NCI-H128 (cell line): Measurements from ENCODE around the gene SLC4A1.

Source experiments
- DNase-seq: peaks from one replicate; lab custom pipeline; 2025; ENCODE audit not compliant: unreplicated experiment; lab: John Stamatoyannopoulos, UW

Gene SLC4A1

DNA sequence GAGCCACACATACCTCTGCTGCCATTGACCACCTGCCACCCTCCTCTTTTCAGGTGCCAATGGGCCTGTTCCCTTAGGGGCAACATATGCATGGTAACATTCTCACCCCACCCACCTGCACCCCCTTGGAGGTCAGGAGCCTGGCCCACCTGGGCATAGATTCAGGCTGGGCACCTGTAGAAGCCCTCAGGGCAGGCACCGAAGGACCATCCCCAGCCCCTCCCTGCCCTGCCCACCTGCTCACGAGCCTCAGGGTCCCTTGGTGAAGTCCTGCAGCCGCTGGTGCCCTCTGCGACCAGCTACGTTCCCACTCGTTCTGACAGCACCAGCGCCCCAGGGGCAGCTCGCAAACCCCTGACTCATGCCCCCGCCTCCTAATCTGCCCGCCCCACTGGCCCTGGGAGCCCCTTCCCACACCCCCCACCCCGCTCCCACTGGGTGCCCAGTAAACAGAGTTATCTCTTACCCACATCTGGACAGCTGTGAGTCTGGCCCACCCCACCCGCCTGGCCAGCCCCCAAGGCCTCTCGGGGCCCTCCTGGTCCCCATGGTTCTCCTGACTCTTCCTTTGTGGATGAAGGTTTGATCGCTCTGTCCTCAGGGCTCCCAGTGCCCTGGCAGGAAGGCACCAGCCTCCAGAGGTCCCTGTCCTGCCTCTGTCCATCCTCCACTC is at the start of gene SLC4A1:
SLC4A1 (minus strand) TSS at position 318 of the 673 bp plus-strand sequence. CDS start 5,269 bp downstream, outside the sequence.
- no peak for DNase-seq

DNA sequence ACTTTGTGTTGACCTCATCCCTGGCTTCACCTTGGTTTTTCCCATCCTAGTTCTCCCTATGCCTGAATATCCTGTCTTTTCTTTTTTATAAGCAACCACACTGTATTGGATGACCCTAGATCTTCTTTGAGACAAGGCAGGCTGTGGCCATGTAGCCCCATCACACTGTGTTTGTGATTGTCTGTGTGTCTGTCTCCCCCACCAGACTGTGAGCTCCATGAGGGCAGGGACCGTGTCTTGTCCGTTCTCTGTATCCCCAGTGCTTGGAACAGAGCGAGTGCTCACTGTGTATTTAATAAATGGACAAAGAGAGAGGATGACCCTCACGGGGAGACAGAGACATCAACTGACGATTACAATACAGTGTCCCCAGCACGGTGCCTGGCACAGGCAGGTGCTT is 49.6 kb upstream of the SLC4A1 start:
- no peak for DNase-seq

DNA sequence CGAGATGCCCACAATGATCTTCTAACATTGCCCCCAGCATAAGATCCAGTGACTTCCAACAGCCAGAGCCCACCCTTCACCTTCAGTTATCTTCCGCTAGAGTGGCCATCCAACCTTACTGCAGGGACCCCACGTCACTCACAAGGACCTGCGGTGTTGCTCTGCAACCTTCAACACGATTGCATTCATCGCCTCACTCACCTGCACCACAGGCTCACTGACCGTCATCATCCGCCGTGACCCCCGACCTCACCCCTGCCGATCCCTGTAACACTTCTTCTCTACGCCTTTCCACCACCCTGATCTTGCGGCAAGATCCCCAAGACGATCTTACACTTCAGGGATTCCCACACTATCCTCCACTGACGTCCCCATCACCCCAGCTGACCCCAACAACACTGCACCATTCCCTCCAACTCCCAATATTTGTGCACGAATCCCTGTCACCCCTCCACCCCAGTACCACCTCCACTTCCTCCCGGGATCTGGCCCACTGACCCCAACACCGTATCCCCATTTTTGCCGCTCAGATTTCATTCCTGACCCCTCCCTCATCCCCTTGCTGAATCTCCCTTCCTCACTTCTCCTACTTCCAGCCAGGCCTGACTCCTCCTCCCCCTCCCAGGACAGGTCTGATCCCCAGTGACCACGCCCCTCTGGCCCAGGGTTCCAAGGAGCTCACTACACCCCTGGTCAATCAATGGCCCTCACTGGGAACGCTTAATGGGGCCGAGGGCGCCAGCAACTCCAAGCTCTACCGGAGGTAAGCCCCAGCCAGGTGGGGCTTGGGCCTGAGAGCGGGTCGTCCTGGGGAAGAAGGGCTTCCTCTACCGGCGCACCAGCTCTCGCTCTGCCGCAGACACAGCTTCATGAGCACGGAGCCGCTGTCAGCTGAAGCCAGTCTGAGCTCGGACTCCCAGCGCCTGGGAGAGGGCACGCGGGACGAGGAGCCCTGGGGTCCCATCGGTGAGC is 48.1 kb upstream of the SLC4A1 start:
- DNase-seq: no peak

DNA sequence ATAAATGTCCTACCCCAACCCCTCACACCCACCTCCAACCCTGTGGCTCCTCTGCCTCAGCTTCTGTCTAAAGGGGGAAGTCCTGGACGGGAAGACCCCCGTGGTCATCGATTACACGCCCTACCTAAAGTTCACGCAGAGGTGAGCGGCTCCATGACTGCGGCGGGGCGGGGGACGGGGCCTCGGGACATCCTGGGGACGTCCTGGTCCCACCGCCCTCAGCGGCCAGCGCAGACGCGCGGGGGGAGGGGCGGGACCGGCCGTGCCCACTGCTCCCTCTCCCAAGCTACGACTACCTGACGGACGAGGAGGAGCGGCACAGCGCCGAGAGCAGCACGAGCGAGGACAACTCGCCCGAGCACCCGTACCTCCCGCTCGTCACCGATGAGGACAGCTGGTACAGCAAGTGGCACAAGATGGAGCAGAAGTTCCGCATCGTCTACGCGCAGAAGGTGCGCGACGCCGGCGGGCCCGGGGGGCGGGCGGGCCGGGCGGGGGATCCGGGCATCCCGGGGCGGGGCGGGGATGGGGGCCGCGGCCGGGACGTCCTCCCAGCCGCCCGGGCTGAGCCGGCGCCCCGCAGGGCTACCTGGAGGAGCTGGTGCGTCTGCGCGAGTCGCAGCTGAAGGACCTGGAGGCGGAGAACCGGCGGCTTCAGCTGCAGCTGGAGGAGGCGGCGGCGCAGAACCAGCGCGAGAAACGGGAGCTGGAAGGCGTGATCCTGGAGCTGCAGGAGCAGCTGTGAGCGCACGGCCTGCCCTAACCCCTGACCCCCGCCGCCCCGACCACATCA is 47.1 kb upstream of the SLC4A1 start:
- DNase-seq: no peak

DNA sequence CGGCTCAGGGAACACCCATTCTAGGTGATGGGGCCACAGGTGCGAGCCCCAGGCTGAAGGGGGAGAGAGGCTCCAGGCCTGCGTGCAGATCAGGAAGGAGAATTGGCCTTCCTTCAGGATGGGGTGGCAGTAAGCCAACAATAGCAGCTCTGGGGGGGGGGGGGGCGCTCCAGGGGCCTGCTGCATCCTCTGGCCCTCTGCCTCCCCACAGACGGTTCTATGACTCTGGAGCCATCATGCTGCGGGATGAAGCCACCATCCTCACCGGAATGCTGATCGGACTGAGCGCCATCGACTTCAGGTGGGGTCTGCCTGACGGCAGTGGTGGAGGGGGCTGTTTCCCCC is 46.6 kb upstream of the SLC4A1 start:
- DNase-seq: no peak

DNA sequence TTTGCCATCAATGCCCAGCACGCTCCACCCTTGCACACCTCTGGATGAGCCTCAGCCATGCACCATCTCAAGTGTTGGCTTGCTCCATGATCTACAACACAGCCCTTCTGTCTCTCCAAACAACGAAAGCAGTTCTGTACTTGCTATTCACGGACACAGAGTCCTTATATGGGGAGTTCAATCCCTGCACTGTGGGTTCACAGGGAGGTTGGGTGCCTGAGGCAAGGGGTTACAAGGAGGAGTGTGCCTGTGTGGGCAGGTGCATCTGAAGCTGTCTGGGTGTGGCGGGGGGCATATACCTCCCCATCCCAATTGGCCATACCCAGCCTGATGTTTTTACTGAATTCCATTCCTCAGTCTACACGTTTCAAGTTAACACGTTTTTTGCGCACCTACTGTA is 46.1 kb upstream of the SLC4A1 start:
- DNase-seq: no peak

DNA sequence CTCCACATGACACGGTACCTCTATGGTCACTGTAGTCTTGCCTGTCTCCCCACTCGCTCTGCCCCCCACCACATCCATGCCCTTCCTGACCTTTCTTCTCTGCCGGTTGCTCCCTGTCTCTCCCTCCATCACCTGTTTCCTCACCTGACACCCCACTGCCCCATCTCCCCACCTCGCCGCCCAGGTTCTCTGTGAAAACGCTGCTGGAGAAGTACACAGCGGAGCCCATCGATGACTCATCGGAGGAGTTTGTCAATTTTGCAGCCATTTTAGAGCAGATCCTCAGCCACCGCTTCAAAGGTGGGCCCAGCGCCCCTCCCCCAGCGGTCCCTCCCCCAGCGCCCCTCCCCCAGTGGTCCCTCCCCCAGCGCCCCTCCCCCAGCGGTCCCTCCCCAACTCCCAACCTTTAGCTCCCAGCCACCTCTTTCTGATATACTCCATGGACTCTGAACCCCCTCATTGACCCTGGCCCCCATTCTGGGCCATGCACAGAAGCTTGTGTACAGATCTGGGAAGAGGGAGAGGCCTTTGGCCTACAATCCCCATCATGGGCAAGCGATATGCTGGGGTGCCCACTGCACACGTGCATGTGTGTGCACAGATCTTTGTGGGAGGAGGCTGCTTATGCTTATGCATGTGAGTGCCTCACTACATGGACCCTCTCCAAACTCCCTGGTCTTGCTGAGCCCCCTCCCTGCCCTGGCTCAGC is 44.6 kb upstream of the SLC4A1 start:
- no peak for DNase-seq

DNA sequence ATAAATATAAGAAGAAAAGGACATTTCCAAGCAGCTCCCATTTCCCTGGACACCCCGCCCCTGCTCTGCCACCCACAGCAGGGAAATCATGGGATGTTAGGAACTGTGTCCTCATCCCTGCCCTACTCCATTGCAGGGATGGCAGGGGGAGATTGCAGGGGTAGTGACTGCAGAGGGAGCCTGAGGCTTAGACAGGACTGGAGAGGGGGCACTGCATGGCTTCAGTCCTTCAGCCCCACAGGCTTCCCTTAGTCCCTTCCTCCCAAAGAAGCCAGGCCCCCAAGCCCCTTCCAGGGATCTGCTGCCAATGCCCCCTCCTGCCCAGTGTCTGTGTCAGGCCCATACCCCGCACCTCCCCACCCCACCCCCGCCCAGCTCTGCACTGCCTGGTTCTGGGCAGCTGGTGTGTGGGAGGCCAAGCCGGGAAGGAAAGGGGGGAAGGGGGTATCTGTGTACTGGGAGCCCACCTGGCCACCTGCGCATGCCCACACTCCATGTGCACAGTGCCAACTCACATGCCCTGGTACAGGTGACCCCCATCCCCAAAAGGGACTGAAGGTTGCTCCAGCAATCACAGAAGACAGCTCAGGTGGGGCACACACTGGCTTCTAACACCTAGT is 43.7 kb upstream of the SLC4A1 start:
- no peak for DNase-seq

DNA sequence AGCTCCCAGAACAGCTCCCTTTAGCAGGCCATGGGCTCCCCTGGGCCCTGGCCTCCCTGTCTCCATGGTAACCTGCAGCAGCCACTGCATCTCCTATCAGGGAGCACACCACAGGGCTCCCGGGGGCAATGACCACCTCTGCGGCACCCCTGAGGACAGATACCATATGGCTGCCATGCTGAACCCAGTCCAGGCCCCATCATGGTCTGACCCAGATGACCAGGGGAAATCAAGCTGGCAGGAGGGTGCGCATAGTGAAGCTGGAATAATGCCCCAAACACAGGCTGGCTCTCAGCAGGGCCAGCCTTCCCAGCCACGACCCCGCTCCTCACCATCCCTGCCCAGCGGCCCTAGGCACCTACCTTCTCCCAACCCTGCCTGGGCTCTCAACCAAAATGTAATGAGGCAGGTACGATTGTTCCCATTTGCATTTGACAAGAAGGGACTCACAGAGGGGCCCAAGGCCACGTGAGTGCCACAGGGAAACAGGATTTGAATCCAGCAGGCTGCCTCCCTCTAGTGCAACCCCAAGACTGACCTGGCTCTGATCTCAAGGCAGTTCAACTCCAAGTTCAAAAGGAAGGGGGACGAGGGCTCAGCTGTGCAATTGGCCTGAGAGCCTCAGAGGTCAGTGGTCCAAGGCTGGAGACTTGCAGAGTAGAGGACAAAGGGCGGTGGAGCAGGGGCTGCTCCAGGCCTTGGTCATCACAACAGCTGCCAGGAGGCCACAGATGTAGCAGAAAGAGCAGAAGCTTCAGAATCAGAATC is 42.9 kb upstream of the SLC4A1 start:
- no peak for DNase-seq

DNA sequence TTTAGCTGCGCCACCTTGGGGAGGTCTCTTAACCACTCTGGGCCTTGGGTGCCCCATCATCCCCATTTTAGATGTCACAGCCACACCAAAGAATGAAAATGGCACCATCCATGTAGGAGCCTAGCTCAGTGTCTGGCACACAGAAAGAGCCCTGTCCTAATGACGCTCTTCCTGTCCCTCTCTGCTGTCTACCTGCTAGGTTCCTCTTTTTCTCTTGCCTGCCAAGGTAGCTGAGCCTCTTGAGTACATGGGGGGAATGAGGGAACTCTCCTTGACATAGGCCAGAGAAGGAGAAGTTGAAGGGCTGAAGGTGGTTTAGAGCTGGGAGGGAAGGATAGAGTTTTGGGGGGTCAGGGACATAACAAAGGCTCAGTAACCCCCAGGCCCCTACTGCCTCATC is 42.3 kb upstream of the SLC4A1 start:
- DNase-seq: no peak

DNA sequence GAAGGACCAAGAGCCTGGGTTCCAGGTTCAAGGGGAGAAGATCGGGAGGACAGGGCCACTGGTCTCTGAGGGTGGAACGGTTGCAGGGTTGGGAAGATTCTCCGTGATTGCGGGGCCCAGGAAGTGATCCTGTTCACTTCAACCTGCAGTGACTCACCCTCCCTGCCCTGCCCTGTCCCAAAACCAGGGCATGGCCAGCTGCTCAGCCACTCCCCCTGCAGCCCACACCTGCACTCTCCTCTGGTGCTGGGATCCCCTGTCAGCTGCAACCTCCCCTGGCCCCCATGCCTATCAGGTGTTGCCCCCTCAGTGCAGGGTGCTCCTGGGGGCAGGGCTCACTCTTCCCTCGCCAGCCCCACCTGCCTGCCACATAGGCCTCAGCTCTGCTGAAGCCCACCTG is 41.5 kb upstream of the SLC4A1 start:
- no peak for DNase-seq

DNA sequence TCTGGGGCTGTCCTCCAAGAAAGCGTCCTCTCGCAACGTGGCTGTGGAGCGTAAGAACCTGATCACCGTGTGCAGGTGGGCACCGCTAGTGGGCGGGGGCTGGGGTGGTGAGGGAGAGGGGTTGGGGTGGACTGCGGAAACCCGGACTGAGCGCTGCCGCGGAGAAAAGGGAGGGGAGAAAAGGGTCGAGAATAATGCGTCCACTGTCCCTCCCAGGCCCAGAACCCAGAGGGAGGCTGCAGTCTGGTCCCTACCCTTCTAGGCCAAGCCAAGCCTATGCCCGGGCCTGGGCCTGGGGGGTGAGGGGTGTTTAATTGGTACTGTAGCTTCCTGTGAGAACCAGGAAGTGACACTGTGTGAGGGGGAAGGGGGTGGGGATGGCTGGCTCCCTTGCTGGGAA is 40.9 kb upstream of the SLC4A1 start:
- DNase-seq: no peak

DNA sequence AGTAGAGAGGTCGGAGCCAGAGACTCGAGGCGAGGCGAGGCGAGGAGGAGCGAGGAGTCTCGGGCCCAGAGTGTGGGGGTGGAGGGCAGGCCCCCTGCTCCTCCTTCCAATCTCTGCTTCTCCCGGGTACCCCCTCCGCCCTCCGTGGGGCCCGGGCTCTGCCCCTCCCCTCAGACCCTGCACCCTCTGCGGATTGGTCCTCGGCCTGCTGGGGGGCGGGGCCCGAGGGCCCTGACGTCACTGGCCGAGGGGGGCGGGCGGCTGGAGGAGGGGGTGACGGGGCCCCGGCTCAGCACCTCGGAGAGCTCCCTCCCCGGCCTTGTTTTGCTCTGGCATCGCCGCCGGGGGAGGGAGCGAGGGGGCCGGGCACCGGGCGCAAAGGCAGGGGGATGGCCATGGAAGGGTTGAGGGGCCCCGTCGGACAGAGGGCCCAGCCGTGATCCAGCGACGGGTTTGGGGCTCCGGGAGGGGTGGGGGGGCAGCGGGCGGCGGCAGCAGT is 40.4 kb upstream of the SLC4A1 start, which contains the start of gene RUNDC3A:
RUNDC3A (plus strand) TSS at position 282 of the 499 bp plus-strand sequence. CDS start 232 bp downstream, outside the sequence.
- DNase-seq: peak; percentile 72

DNA sequence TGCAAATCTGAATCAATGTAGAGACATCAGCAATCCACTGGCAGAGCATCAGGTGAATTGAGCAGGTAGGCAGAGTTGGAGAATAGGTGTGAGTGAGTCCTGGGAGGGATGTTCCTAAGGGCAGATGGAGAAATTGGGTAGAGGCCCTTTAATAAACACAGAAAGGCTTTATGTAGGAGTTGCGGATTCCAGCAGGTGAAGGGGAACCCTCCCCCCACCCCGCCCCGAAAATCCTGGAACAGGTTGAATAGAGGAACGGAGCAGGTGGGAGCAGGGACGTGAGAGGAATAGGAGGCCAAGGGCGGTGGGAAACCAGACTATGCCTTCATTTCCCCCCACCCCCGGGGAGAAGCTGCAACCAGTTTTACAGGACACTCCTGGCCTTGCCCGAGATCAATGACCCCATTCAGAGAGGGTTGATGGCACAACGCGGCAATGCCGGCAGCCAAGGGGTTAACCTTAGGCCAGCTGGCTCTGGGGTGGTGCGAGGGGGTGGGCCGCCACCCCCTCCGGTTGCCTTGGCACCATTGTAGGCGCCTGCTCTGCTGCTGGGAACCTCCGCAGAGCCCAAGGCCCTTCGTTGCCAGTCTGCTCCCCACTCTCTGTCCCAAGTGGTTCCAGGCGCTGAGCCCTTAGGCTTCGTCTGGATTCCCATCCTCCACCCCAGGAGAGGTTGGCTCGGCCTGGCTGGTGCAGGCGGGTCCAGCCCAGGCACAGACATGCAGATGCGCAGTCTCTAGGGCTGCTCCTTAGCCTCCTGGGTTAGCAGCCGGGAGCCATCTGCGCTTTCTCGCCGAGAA is 39.7 kb upstream of the SLC4A1 start:
- DNase-seq: no peak

DNA sequence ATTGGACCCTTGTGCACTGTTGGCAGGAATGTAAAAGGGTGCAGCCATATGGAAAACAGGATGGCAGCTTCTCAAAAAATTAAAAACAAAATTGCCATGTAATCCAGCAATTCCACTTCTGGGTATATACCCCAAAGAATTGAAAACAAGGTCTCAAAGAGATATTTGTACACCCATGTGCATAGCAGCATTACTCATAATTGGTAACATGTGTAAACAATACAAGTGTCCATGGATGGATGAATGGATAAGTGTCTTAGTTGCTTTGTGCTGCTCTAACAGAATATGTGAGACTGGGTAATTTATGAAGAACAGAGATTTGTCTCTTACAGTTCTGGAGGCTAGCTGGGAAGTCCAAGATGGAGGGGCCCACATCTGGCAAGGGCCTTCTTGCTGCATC is 36.7 kb upstream of the SLC4A1 start:
- no peak for DNase-seq

DNA sequence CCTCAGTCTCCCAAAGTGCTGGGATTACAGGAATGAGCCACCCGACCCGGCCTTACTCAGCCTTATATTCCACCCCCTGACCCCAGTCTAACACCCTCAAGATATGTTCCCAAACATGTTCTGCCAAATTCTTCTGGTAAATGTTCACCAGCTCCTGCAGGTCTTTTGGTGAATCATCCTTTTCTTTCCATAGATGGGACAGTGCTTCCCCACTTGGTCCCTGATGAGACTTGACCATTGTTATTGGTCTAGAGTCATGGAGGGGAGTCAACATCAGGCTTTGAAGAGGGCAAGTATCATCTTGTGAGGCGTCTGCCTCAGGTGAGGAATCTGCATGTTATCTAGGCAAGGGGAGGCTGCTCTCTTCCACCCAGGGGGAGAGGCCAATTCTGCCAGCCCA is 30.0 kb upstream of the SLC4A1 start:
- DNase-seq: no peak

DNA sequence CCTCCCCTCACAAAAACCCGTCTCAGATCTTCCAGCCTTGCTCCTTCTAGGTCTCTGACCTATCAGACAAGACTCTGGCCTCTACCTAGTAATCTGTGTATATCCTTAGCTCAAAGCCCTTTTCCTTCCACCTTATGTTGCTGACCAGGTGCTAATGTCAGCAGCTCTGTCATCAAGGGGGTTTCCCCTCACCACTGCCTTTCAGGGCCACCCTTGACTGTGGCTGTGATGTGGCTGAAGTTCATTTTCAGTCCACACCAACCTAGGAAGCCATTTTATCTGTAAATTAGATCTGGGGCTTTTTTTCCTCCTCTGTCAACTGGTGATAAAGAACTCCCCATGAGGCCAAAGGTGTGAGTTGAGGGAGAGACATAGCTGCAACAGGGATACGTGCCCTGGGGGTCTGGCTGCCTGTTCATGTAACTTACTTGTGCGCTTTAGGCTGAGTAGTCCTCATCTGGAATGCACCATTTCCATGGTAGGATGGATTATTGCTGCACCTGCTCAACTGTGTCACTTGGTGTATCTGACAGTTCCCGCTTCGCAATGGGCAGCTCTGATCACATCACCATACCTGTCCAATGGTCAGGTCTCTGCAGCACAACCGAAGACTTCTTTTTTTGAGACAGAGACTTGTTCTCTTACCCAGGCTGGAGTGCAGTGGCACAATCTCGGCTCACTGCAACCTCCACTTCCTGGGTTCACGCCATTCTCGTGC is 25.7 kb upstream of the SLC4A1 start:
- DNase-seq: no peak

DNA sequence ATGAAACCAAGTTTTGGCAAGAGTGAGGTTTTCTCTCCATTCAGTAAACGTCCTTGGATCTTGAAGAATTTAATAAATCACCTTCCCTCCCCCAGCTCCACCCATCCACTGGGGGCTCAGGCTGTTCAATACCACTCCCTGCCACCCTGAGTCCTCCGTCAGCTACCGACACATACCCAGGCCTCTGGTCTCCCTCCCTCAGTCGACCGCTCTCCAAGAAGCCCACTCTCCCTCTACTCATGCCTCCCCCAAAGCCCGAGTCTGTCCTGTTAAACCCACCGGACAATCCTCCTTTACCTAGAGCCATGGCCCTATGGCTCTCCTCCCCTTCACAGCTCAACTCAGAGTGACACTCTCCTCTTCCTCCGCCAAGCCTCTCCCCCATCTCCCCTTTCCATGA is 19.7 kb upstream of the SLC4A1 start:
- no peak for DNase-seq
